Neural progenitor cell (in vitro differentiated cells): ENCODE data around the gene VCAN. TPM values are rescaled to one million over a fixed set of nuclear protein-coding genes. Genes with fewer than 3 reads are reported as not detected.

Experiments
- DNase-seq: peaks from one replicate; pipeline ENCODE4 v3.0.0-alpha.2; 2016; ENCODE audit warnings: low spot score
- H2AFZ ChIP-seq: fragments of 200-600 bp; sonication (generic); replicated peaks from 2 replicates; pipeline ENCODE4 v1.6.1; 2016; ENCODE audit warnings: antibody characterized with exemption
- H3F3A ChIP-seq: fragments of 200-600 bp; sonication (generic); 2 replicates; pipeline ENCODE4 v1.6.1; 2016; ENCODE audit warnings: antibody characterized with exemption, low read depth
- H3K27ac ChIP-seq: fragments of 200-600 bp; sonication (generic); 2 replicates; pipeline ENCODE4 v1.5.1; 2016; ENCODE audit warnings: mild to moderate bottlenecking
- H3K27me3 ChIP-seq: fragments of 200-600 bp; sonication (generic); 2 replicates; pipeline ENCODE4 v1.6.1; 2016; ENCODE audit warnings: mild to moderate bottlenecking, moderate library complexity
- H3K36me3 ChIP-seq: fragments of 200-600 bp; sonication (generic); 2 replicates; pipeline ENCODE4 v1.5.1; 2016
- H3K4me1 ChIP-seq: fragments of 200-600 bp; sonication (generic); 2 replicates; pipeline ENCODE4 v1.6.1; 2016; ENCODE audit warnings: mixed run types
- H3K4me2 ChIP-seq: fragments of 200-600 bp; sonication (generic); 2 replicates; pipeline ENCODE4 v1.6.1; 2016
- H3K4me3 ChIP-seq: fragments of 200-600 bp; sonication (generic); 2 replicates; pipeline ENCODE4 v1.5.1; 2016
- H3K79me2 ChIP-seq: fragments of 200-600 bp; sonication (generic); 2 replicates; pipeline ENCODE4 v1.6.1; 2016; ENCODE audit warnings: low read depth
- H3K9ac ChIP-seq: fragments of 200-600 bp; sonication (generic); 2 replicates; pipeline ENCODE4 v1.6.1; 2016
- H3K9me3 ChIP-seq: fragments of 200-600 bp; sonication (generic); 2 replicates; pipeline ENCODE4 v1.5.1; 2016; ENCODE audit warnings: low read depth
- H4K20me1 ChIP-seq: fragments of 200-600 bp; sonication (generic); 2 replicates; pipeline ENCODE4 v1.6.1; 2016; ENCODE audit warnings: low read depth
- H3K27ac Mint-ChIP-seq: 3 replicates; pipeline ENCODE4 v1.8.0; 2021; ENCODE audit warnings: mixed read lengths
- H3K27me3 Mint-ChIP-seq: 2 replicates; pipeline ENCODE4 v1.8.0; 2022; ENCODE audit warnings: low read depth, mild to moderate bottlenecking, inconsistent platforms, moderate library complexity, mixed read lengths; ENCODE audit not compliant: insufficient read depth
- H3K36me3 Mint-ChIP-seq: 3 replicates; pipeline ENCODE4 v1.8.0; 2021; ENCODE audit warnings: mixed read lengths
- H3K4me1 Mint-ChIP-seq: 3 replicates; pipeline ENCODE4 v1.8.0; 2021; ENCODE audit warnings: mixed read lengths
- H3K4me3 Mint-ChIP-seq: 3 replicates; pipeline ENCODE4 v1.8.0; 2021; ENCODE audit warnings: mild to moderate bottlenecking, moderate library complexity, mixed read lengths
- H3K9me3 Mint-ChIP-seq: 3 replicates; pipeline ENCODE4 v1.8.0; 2020; ENCODE audit warnings: mixed read lengths
- CTCF ChIP-seq: fragments of 200-600 bp; sonication (generic); IDR thresholded peaks from 2 replicates; pipeline ENCODE4 v1.5.1; 2017; ENCODE audit warnings: antibody characterized with exemption, mild to moderate bottlenecking
- EZH2 ChIP-seq: fragments of 200-600 bp; sonication (generic); IDR thresholded peaks from 2 replicates; pipeline ENCODE4 v1.6.1; 2017; ENCODE audit warnings: antibody characterized with exemption, mild to moderate bottlenecking, moderate library complexity
- EZH2phosphoT487 ChIP-seq: fragments of 200-600 bp; sonication (generic); IDR thresholded peaks from 2 replicates; pipeline ENCODE4 v1.6.1; 2017; ENCODE audit warnings: antibody characterized with exemption
- total RNA-seq: library from RNA; depleted of rRNA; stranded (reverse); fragments of >200 nt; gene quantifications from 2 replicates; pipeline ENCODE4 v1.2.3, GENCODE V29; 2015; ENCODE audit warnings: low replicate concordance

Gene VCAN
- total RNA-seq, 1 donor from 2014 or later = 101 TPM

GRCh38 chr5:83450967-83451248 is 20.6 kb upstream of the VCAN start:
- TF ChIP-seq EZH2phosphoT487 (no peak), CTCF (no peak), EZH2 (no peak)
- H3K36me3 Mint-ChIP-seq = peaks cover 2% of the 10 kb centered on the region
- no peak overlapping the region for H3K27ac ChIP-seq
- no peaks in the 10 kb centered on the region for H3K36me3 ChIP-seq
- H3K9me3 ChIP-seq = peaks cover 11% of the 10 kb centered on the region
- H3K4me2 ChIP-seq = no peak overlapping the region
- H3K4me3 Mint-ChIP-seq = no peak overlapping the region
- no peaks in the 10 kb centered on the region for H3K4me1 ChIP-seq
- peaks cover 2% of the 10 kb centered on the region for H3K4me1 Mint-ChIP-seq
- peaks cover 4% of the 10 kb centered on the region for H3F3A ChIP-seq
- peaks cover 21% of the 10 kb centered on the region for H3K9me3 Mint-ChIP-seq
- H3K9ac ChIP-seq = no peak overlapping the region
- H2AFZ ChIP-seq = peak overlapping the region; percentile 65
- H3K27me3 Mint-ChIP-seq = no peaks in the 10 kb centered on the region
- H3K27ac Mint-ChIP-seq = no peak overlapping the region
- no peaks in the 10 kb centered on the region for H3K27me3 ChIP-seq
- no peak overlapping the region for H3K4me3 ChIP-seq
- DNase-seq = no peak
- H4K20me1 ChIP-seq = no peaks in the 10 kb centered on the region
- no peaks in the 10 kb centered on the region for H3K79me2 ChIP-seq

- Mint-ChIP-seq H3K27me3 (no peaks in the 10 kb centered on the region), H3K27ac (no peak overlapping the region), H3K9me3 (peaks cover 27% of the 10 kb centered on the region), H3K36me3 (peaks cover 5% of the 10 kb centered on the region), H3K4me3 (no peak overlapping the region), H3K4me1 (peaks cover 2% of the 10 kb centered on the region)
- Histone ChIP-seq H3K27me3 (no peaks in the 10 kb centered on the region), H3K36me3 (no peaks in the 10 kb centered on the region), H3K4me2 (no peak overlapping the region), H3K27ac (no peak overlapping the region), H3F3A (peaks cover 4% of the 10 kb centered on the region), H3K9ac (no peak overlapping the region), H3K9me3 (peaks cover 15% of the 10 kb centered on the region), H2AFZ (no peak overlapping the region), H4K20me1 (no peaks in the 10 kb centered on the region), H3K4me3 (no peak overlapping the region), H3K4me1 (no peaks in the 10 kb centered on the region), H3K79me2 (no peaks in the 10 kb centered on the region)
- DNase-seq = no peak
- TF ChIP-seq CTCF (no peak), EZH2phosphoT487 (no peak), EZH2 (no peak)
Measured at GRCh38 chr5:83451955-83452354, 19.6 kb upstream of the VCAN start.

GRCh38 chr5:83453937-83454336 is 17.6 kb upstream of the VCAN start:
- H3K4me1 Mint-ChIP-seq = peaks cover 2% of the 10 kb centered on the region
- Histone ChIP-seq H3K4me1 (no peaks in the 10 kb centered on the region), H3K4me3 (no peak overlapping the region), H3K79me2 (no peaks in the 10 kb centered on the region), H3K4me2 (no peak overlapping the region), H3K27ac (no peak overlapping the region), H2AFZ (no peak overlapping the region), H3K27me3 (no peaks in the 10 kb centered on the region), H3F3A (peaks cover 4% of the 10 kb centered on the region), H3K9me3 (peaks cover 15% of the 10 kb centered on the region), H3K36me3 (no peaks in the 10 kb centered on the region), H3K9ac (no peak overlapping the region), H4K20me1 (no peaks in the 10 kb centered on the region)
- no peak overlapping the region for H3K4me3 Mint-ChIP-seq
- H3K9me3 Mint-ChIP-seq = peaks cover 32% of the 10 kb centered on the region
- TF ChIP-seq EZH2 (no peak), CTCF (no peak), EZH2phosphoT487 (no peak)
- DNase-seq = no peak
- H3K27me3 Mint-ChIP-seq = no peaks in the 10 kb centered on the region
- H3K36me3 Mint-ChIP-seq = peaks cover 5% of the 10 kb centered on the region
- H3K27ac Mint-ChIP-seq = no peak overlapping the region

- peak overlapping the region; percentile 4 for H2AFZ ChIP-seq
Measured at GRCh38 chr5:83464261-83464660, 7.3 kb upstream of the VCAN start.

More at GRCh38 chr5:83464261-83464660, 7.3 kb upstream of the VCAN start:
- Histone ChIP-seq H3K27me3 (no peaks in the 10 kb centered on the region), H3K79me2 (no peaks in the 10 kb centered on the region), H4K20me1 (no peaks in the 10 kb centered on the region), H3F3A (peaks cover 3% of the 10 kb centered on the region), H3K4me1 (peaks cover 10% of the 10 kb centered on the region), H3K4me3 (no peak overlapping the region), H3K36me3 (no peaks in the 10 kb centered on the region), H3K27ac (no peak overlapping the region), H3K9ac (no peak overlapping the region), H3K4me2 (peak overlapping the region; percentile 22), H3K9me3 (no peaks in the 10 kb centered on the region)
- no peak for DNase-seq
- Mint-ChIP-seq H3K36me3 (peaks cover 3% of the 10 kb centered on the region), H3K27ac (no peak overlapping the region), H3K4me1 (peaks cover 26% of the 10 kb centered on the region), H3K4me3 (no peak overlapping the region), H3K27me3 (no peaks in the 10 kb centered on the region), H3K9me3 (peaks cover 8% of the 10 kb centered on the region)
- TF ChIP-seq EZH2 = no peak
- no peak for TF ChIP-seq CTCF
- no peak for TF ChIP-seq EZH2phosphoT487
